Right ventricle myocardium inferior (tissue), 1 donor: Measurements from ENCODE around the gene SH3PXD2B. TPM values are rescaled to one million over a fixed set of nuclear protein-coding genes. Genes with fewer than 3 reads are reported as not detected.

Experiments
- ATAC-seq: fragments of 200-7000 bp; cut with Tn5 transposase; one replicate; pipeline ENCODE4 v1.9.1; 2020; ENCODE audit warnings: mild to moderate bottlenecking, moderate library complexity
- DNase-seq: peaks from one replicate; pipeline ENCODE4 v3.0.0; 2021; ENCODE audit errors: missing footprints
- intact Hi-C: fragments of 100-400 bp; cut with DNase I; formaldehyde crosslinking; loops from one replicate; pipeline ENCODE4 v1.11.0; 2022
- total RNA-seq: library from RNA; stranded (reverse); fragmentation: NEBNext Ultra II Directional; extraction: Animal tissue kit (Norgen Biotek cat#: 25700); gene quantifications from one replicate; pipeline ENCODE4 v1.2.1, GENCODE V29; 2021
- donor health status: DM: no; HTN: yes; CAD: no; lungs with severe emphysema.

The SH3PXD2B gene
- total RNA-seq, 1 donor from 2014 or later = 5.4 TPM

DNA sequence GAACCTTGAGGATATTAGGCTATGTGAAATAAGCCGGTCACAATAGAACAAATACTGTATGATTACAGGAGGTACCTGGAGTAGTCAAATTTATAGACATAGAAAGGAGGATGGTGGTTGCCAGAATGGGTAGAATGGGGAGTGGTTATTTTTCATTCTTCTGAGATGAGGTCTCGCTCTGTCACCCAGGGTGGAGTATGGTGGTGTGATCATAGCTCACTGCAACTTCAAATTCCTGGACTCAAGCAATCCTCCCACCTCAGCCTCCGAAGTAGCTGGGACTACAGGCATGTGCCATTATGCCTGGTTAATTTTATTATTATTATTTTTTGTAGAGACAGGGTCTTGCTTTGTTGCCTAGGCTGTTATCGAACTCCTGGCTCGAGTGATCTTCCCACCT is 27.1 kb downstream of the SH3PXD2B start:
- ATAC-seq = no peak
- intact Hi-C loops = no loop called here

DNA sequence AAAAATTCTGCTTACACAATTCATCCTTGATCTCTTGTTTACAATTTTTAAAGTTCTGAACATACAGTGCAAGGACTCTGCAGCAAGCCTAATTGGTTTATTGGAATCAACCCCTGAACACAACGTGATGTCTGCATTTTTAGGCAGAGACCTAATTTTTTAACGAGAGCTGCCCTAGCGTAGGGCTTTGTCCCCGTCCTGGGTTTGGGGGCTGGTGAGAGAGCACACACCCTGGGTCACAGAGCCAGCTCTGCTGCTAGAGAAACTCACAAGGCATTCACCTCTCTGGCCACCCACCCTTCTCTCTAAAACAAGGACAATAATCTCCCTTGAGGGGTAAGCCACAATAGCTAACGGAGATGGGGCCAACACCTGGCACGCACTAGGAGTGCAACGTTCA is 28.2 kb downstream of the SH3PXD2B start:
- ATAC-seq (no peak), DNase-seq (no peak)
- intact Hi-C loops = no loop called here

More for the DNA sequence above, 27.1 kb downstream of the SH3PXD2B start:
- no peak for DNase-seq

DNA sequence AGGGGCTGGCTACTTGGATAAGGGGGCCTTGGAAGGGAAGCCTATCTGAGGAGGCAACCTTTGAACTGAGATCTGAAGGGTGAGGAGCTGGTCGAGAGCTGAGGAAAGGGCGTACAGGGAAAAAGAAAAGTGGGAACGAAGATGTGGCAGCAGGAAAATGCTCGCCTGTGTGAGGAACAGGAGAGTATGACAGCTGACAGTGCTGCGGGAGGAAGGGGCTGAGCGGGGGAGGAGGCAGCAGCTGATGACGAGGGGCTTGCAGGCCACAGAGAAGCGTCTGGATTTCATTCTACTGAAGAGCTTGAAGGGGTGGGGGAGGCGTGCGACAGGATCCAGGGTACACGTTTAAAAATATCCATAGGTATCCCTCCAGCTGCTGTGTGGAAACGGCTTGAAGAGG is 28.9 kb downstream of the SH3PXD2B start:
- ATAC-seq = no peak
- no peak for DNase-seq
- intact Hi-C loops = no loop called here

DNA sequence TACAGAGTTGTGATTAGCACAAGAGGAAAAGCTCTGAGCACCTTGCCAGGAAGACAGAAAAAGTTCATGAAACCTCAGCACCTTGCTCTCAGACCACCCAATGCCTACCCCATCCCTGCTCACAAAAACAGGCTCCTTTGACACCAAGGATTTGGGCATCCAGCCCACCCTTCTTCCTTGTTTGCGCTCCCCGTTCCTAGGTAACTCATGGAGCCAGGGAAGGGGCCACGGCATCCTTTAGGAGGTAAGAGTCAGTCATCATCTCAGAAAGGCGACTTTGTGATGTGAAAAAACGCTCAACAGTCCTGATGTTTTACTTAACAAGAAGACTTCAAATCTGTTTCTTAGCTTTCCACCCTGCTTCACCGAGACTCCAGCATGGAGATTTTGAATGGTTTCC is 29.5 kb downstream of the SH3PXD2B start:
- intact Hi-C loops = no loop called here
- no peak for DNase-seq
- ATAC-seq = no peak

DNA sequence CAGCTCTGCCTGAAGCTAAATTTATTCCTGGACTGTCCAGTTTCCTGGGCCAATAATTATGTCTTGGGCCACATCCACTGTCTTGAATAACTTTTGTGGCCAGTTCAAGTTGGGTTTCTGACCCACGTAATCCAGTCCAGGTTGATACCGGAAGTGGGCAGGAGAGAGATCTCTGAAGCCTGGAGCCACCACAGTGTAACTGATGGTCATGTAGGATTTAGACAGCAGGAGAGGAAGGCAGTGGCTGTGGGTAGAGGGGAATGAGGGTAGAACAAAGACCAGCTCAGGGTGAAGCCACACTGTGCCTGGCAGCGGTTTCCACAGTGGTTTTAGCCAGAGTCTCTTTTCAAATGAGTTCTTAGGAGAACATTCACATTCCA is 30.2 kb downstream of the SH3PXD2B start:
- ATAC-seq = no peak
- no peak for DNase-seq
- intact Hi-C loops = no loop called here

DNA sequence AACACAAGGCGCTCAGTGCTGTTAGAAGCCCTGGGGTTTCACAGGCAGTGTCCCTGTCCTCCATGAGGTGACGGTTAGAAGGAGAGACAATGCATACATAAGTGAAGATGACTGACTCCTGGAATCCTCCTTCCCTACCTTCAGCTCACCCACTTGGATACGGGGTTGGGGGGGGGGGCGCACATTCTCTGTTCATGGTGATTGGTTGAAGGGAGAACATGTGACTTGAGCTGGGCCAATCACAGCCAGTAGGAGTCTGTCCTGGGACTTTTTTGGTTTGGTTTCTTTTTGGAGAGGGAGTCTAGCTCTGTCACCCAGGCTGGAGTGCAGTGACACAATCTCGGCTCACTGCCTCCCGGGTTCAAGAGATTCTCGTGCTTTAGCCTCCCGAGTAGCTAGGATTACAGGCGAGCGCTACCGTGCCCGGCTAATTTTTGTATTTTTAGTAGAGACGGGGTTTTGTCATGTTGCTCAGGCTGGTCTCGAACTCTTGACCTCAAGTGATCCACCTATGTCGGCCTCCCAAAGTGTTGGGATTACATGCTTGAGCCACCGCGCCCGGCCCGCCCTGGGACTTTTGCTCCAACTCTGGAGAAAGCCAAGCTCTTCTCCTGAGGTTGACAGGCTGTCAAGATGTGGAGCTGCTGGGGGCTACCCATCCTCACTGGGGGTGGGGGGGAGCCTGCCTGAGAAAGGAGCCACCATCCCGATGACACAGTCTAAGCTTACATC is 30.8 kb downstream of the SH3PXD2B start:
- DNase-seq = no peak
- no peak for ATAC-seq
- intact Hi-C loops = no loop called here

DNA sequence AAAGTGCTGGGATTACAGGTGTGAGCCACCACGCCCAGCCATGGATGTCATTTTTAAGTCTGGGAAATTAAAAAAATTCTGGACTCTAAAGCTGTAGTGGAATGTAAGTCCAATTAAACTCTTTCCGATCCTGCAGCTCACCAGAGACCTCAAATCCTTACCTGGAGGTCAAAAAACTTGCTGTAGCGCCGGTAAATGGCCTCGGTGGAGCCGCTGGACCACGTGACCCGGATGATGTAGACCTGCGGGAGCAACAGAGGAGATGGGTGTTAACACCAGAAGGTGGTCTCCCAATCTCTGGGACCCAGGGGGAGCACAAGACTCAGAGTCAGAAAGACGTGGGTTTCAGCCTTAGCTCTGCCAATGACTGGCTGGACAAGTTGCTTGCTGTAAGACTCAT is 32.1 kb downstream of the SH3PXD2B start:
- intact Hi-C loops = no loop called here
- DNase-seq (no peak), ATAC-seq (no peak)

DNA sequence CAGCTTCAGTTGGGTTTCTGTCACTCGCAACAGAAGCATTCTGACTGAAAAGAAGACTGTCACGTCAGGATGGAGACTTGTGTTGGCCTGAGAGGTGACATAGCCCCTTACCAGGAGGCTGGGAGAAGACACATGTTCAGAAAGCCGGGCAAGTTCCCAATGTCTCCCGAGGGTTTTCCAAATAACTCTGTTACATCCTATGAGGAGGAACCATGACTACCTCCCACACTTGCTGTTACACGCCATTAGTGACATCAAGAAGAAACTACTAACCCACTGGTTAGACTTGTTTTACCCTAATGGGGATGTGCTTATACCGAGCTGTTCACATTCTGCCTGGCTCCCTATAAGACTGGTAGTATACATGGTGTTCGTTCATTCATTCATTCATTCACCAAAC is 33.3 kb downstream of the SH3PXD2B start:
- ATAC-seq (no peak), DNase-seq (no peak)
- intact Hi-C loops = no loop called here

DNA sequence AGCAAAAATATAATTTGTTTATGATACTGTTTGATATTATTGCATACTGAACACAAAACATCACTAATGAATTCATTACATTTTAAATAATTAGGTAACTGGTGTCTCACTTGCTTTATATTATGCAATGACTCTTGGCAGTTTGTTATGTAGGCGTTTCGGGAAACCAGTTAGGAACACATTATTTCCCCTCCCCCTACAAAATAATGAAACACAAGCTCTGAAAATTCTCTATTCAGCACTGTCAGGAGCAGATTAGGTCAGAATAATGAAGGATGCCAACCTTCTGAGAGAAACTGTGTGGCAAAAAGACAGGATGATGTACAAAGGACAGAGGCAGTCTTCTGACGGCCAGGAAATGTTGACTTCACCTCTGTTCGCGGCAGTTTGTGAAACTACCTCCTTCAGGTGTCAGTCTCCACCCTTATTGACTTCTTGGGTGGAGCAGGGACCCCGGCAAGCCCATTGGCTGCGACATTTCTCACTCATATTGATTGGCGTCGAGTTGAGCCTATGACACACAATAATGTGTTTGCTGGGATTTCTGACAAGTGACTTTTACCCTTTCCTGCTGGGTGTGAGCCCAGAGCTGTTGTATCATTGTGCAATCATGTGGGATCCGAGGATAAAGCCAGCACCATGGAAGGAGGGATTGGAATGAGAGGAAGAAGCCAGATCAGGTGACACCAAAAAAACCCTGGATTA is 33.9 kb downstream of the SH3PXD2B start:
- intact Hi-C loops = no loop called here
- ATAC-seq (peak; percentile 56), DNase-seq (no peak)

DNA sequence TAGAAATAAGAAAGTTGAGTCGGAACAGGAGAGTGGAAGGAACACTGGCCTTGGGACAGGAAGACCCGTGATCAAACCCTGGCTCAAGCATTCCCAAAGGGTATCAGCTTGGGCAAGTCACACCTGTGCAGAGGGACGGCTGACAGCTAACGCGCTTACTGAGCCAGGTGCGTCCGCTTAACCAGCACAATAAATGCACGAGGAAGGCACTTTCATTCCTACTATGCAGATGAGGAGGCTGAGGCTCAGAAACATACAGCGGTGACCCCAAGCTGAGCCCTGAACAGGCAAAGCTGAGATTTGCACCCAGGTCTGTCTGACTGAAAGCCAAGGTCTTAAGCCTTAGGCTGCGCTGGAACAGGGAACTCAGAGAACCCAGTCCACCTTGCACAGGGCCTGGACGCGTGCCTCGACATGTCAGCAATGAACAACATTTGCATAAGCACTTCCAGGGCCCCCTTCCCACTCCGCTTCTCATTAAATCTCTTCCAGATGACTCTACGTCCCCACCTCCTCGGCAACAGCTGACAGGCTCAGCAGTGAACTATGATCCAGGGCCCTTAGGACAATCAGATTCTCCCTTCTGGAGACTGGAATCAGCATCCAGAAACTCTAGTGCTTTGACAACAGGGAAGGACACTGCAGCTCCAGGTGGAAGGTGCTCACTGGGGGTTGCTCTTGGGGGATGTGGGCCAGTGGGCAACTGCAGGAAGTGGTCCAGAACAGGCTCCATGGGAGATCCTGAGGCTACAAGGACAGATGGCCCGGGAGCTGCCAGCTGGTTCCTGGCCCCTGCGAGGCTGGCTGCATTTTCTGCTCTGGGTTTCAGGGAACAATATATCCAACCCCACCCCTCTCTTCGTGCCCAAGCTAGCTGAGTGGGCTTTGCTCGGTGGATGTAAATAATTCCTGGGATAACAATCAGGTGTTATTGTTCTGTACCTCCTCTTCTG is 35.2 kb downstream of the SH3PXD2B start:
- no peak for ATAC-seq
- peak; percentile 75 for DNase-seq
- intact Hi-C loops = no loop called here

DNA sequence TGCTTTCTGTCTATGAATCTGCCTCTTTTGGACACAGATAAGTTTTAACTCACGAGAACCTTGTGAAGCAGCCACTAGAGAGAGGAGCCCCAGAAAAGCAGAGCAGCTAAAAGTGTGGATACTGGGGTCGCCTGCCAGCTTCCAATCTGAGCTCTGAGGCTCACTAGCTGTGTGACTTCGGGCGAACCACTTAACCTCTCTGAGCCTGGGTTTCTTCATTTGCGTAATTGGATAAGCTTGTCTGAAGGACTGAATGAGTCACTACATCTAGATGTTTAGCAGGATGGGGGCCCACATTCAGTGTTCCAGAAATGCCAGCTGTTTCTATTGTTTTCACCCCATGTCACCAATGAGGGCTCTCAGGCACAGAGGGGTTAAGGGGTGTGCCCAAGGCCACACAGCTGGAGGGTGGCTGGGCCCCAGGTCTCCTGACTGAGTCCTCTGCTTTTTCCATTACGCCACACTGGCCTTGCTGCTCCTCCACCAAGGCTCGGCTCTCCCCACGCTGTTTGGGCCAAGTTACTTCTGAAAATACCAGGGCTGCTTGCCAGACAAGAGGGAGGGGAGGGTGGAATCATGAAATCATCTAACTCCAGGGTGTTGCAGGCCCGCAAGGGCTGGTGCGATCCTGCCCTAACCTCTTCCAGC is 36.2 kb downstream of the SH3PXD2B start:
- intact Hi-C loops = no loop called here
- ATAC-seq (peak; percentile 92), DNase-seq (peak; percentile 91)

DNA sequence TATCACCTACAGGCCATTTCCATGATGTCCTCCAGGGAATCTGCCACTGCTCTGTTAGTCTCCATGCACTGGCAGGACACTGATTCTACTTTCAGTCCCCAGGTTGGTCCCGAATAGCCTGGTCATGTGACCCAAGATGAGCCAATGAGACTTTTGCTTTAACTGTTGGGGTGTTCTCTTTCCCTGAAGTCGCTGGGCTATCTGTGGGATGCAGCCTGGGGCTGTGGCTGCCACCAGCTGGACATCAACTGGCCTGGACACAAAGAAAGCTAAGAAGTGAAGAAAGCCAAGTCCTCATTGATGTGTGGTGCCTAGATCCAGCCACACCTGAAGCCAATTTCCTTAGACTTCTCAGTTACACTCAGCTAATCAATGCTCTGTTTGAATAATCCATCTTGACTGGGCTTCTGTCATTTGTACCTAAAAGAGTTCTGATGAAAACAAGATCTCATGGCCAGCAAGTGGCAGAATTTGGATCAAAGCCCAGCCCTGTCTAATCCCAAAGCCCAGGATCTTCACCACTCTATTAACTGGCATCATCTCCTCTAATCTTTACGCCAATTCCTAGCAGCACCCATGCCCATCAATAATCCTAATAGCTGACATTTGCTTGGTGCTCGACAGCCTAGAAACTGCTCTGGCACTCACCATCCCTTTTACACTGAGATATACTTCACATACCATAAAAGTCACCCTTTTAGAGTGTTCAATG is 37.0 kb downstream of the SH3PXD2B start:
- DNase-seq = no peak
- no peak for ATAC-seq
- intact Hi-C loops = no loop called here

DNA sequence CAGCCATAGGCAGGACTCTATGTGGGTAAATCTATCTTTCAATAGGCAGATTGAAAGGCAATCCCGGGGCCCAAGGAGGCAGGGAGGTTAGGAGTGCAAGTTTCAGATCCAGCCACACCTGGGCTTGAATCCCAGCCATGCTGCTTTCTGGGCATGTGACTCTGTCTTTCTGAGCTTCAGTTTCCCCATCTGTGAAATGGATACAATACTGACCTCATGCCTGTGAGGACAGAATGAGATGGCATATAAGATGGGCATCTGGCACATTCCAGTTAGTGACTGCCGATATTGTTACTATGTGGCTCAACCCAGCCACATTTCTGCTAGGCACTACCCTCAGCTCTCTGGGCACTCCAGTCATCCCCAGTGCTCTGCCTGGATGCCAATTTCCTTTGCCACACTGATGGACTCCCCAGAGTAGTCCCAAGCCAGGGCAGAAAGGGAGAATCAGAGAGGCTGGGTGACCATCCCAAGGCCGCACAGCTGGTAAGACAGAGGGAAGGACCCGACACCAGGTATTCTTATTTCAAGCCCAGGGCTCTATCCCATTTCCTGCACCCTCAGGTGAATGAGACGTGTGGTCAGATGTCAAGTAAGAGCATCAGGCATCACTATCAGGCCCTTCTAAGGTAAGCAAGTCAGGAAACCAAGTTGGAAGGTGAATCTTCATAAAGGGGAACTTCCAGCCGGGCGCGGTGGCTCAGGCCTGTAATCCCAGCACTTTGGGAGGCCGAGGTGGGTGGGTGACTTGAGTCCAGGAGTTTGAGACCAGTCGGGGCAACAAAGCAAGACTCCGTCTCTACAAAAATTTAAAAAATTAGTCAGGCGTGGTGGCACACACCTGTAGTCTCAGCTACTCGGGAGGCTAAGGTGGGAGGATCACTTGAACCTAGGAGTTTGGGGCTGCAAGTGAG is 38.7 kb downstream of the SH3PXD2B start:
- no peak for DNase-seq
- ATAC-seq = no peak
- intact Hi-C loops = no loop called here

DNA sequence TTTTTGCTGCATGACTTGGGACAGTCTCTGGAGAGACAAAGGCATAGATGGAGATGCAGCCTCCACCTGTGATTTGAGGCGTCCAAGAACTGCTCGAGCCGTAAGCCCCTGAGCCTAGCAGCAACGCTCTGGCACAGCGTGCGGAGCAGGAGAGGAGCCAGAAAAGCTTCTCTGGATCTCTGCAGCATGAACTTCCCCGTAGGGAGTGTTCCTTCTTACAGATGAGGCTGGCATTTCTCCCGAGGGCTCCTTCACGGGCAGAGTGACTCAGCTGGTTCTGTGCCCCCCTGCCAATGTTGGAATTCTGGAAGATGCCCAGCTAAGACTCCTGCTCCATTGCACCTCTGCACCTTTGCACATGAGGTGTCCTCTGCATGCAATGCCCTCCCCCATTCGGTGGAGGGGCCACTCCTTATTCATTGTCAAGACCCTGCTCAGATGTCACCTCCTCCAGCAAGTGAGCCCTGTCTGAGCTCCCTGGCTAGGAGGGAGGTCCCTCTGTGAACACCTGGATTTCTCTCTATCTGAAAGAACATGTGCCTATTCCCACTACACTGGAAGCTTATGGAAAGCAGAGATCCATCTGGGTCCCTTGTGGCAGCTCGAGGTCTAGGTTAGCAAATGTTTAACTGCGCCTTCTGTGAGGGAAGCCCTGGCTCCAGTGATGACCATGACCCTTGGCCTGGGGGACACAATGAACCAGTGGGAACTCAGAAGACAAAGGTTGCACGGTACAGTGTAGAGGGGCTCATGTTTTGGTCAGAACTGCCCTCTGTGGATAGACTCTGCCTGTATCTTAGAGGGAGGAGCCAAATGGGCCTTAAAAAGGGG is 39.6 kb downstream of the SH3PXD2B start:
- no peak for DNase-seq
- no peak for ATAC-seq
- intact Hi-C loops = no loop called here

DNA sequence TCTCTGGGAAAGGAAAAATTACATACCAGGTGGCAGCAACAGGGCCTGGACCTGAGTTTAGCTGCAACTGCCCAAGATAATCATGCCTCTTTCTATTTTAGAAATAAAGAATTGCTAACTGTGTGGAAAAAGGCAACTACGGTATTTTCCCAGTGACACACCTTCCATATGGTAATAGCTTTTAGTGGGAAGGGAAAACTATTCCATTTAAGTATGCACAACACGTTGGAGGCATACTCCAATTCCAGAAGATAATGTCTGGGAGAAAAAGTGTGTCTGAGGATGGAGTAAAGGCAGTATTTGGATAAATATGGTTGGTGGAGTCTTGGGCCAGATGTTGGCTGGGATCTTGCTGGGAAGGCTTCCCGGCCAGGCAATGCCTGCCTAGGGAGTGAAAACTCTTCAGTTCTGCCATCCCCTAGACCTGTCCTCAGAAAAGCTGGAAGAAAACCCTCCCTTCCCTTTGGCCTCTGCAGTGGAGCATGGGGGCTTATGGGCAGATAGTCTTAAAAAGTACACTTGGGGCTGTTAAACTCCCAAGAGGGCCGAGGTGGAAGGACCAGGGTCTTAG is 40.6 kb downstream of the SH3PXD2B start:
- ATAC-seq (no peak), DNase-seq (no peak)
- intact Hi-C loops = no loop called here

DNA sequence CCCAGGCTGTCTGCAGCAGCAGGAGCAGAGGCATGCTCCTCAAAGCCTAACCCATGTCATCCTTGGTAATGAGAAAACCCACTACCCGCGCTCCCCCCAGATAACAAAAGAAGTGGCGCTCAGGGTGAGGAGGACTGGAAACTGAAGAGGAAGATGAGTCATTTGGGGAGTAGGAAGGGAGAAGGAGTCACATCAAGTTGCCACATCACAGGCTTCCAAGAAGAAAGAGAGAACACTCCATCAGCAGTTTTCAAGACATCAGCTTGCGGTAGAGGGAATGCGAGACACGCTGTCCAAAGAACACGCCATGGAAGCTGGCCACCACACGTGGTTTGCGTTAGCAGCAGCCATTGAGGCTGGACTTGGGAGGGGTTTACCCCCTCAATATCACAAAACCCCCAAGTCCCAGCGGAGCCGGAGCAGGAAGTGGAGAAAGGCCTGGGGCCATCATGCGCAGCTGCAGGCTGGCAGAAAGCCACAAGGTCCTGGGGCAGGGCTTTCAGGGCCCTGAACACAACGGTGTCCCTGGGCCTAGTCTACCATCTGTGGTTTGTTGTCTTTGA is 41.5 kb downstream of the SH3PXD2B start:
- intact Hi-C loops = no loop called here
- ATAC-seq (peak; percentile 90), DNase-seq (peak; percentile 95)
